GM06990 (cell line): ENCODE measurements around the gene MFN2.
A peak's percentile ranks its signal among the peaks of the same experiment; 100 is the strongest.

ENCODE experiments used
- DNase-seq: peaks from one replicate; pipeline ENCODE4 v3.0.0-alpha.2; 2011; ENCODE audit not compliant: insufficient read length; ENCODE audit errors: extremely low read depth
- H3K27me3 ChIP-seq: replicated peaks from 2 replicates; pipeline ENCODE4 v1.6.0; 2011; ENCODE audit warnings: low read length; ENCODE audit not compliant: control insufficient read depth, insufficient read depth
- H3K36me3 ChIP-seq: 2 replicates; pipeline ENCODE4 v1.5.1; 2011; ENCODE audit warnings: low read length; ENCODE audit not compliant: control insufficient read depth, insufficient read depth
- H3K4me3 ChIP-seq: replicated peaks from 2 replicates; pipeline ENCODE4 v1.5.1; 2011; ENCODE audit warnings: low read depth, mild to moderate bottlenecking, control low read depth, low read length
- CTCF ChIP-seq: IDR thresholded peaks from 2 replicates; pipeline ENCODE4 v1.5.1; 2011; ENCODE audit warnings: low read length, control low read depth, mild to moderate bottlenecking, inconsistent platforms; ENCODE audit not compliant: insufficient read depth, poor library complexity, severe bottlenecking

The MFN2 gene

GRCh38 chr1:12015001-12015491, 34.8 kb downstream of the MFN2 start:
- H3K36me3 ChIP-seq = peaks cover 16% of the 10 kb centered on the region
- H3K27me3 ChIP-seq = no peaks in the 10 kb centered on the region
- no peak overlapping the region for H3K4me3 ChIP-seq
- no peak for DNase-seq
- TF ChIP-seq CTCF = no peak

GRCh38 chr1:12015499-12015898, 35.3 kb downstream of the MFN2 start:
- Histone ChIP-seq H3K36me3 (peaks cover 14% of the 10 kb centered on the region), H3K4me3 (no peak overlapping the region), H3K27me3 (no peaks in the 10 kb centered on the region)
- TF ChIP-seq CTCF = no peak
- no peak for DNase-seq

GRCh38 chr1:12016182-12016581, 35.9 kb downstream of the MFN2 start:
- peaks cover 10% of the 10 kb centered on the region for H3K36me3 ChIP-seq
- no peak overlapping the region for H3K4me3 ChIP-seq
- DNase-seq = no peak
- TF ChIP-seq CTCF = no peak
- no peaks in the 10 kb centered on the region for H3K27me3 ChIP-seq

- Histone ChIP-seq H3K36me3 (peaks cover 14% of the 10 kb centered on the region), H3K27me3 (no peaks in the 10 kb centered on the region), H3K4me3 (peak overlapping the region; percentile 91)
- no peak for DNase-seq
- no peak for TF ChIP-seq CTCF
Measured at GRCh38 chr1:12019858-12020509, 39.7 kb downstream of the MFN2 start.

- no peaks in the 10 kb centered on the region for H3K27me3 ChIP-seq
- no peak for TF ChIP-seq CTCF
- peaks cover 20% of the 10 kb centered on the region for H3K36me3 ChIP-seq
- H3K4me3 ChIP-seq = no peak overlapping the region
- no peak for DNase-seq
Measured at GRCh38 chr1:12021616-12022015, 41.4 kb downstream of the MFN2 start.

GRCh38 chr1:12022036-12022435, 41.8 kb downstream of the MFN2 start:
- H3K36me3 ChIP-seq = peaks cover 21% of the 10 kb centered on the region
- no peaks in the 10 kb centered on the region for H3K27me3 ChIP-seq
- no peak overlapping the region for H3K4me3 ChIP-seq
- no peak for TF ChIP-seq CTCF
- no peak for DNase-seq
